GM21381 (cell line): ENCODE results near the gene TAOK1.

ENCODE experiments used
- ATAC-seq: cut with Tn5 transposase; IDR thresholded peaks from one replicate; pipeline ENCODE4 v1.9.1; 2021; ENCODE audit warnings: mild to moderate bottlenecking, moderate library complexity; ENCODE audit not compliant: unreplicated experiment

TAOK1 gene

GRCh38 chr17:29376667-29377270 lies 13.4 kb upstream of the TAOK1 start:
- no peak for ATAC-seq

GRCh38 chr17:29378500-29378899 lies 11.7 kb upstream of the TAOK1 start:
- no peak for ATAC-seq

- ATAC-seq: no peak
Measured at GRCh38 chr17:29379084-29379991, 10.8 kb upstream of the TAOK1 start.

GRCh38 chr17:29383686-29384085 lies 6.5 kb upstream of the TAOK1 start:
- no peak for ATAC-seq

GRCh38 chr17:29384901-29385300 lies 5.3 kb upstream of the TAOK1 start:
- ATAC-seq: no peak

- no peak for ATAC-seq
Measured at GRCh38 chr17:29386760-29387159, 3.4 kb upstream of the TAOK1 start.

GRCh38 chr17:29388937-29389336 lies 1.2 kb upstream of the TAOK1 start:
- no peak for ATAC-seq

- no peak for ATAC-seq
Measured at GRCh38 chr17:29390851-29391631, 878 bp downstream of the TAOK1 start.

GRCh38 chr17:29393436-29393835 lies 3.3 kb downstream of the TAOK1 start:
- ATAC-seq: no peak

- ATAC-seq: no peak
Measured at GRCh38 chr17:29394761-29395160, 4.6 kb downstream of the TAOK1 start.

- no peak for ATAC-seq
Measured at GRCh38 chr17:29396066-29396465, 5.9 kb downstream of the TAOK1 start.

GRCh38 chr17:29399634-29400033 lies 9.5 kb downstream of the TAOK1 start:
- ATAC-seq: no peak

- ATAC-seq: no peak
Measured at GRCh38 chr17:29400818-29401217, 10.7 kb downstream of the TAOK1 start.

GRCh38 chr17:29401258-29401657 lies 11.1 kb downstream of the TAOK1 start:
- no peak for ATAC-seq

GRCh38 chr17:29407856-29408255 lies 17.7 kb downstream of the TAOK1 start:
- no peak for ATAC-seq

GRCh38 chr17:29409963-29410362 lies 19.8 kb downstream of the TAOK1 start:
- no peak for ATAC-seq

- ATAC-seq: no peak
Measured at GRCh38 chr17:29412780-29413565, 22.8 kb downstream of the TAOK1 start.

GRCh38 chr17:29420128-29420527 lies 30.0 kb downstream of the TAOK1 start:
- no peak for ATAC-seq

GRCh38 chr17:29430275-29430674 lies 40.1 kb downstream of the TAOK1 start:
- ATAC-seq: no peak

- ATAC-seq: no peak
Measured at GRCh38 chr17:29433541-29433940, 43.4 kb downstream of the TAOK1 start.

GRCh38 chr17:29434550-29434949 lies 44.4 kb downstream of the TAOK1 start:
- ATAC-seq: no peak
